Measurements from ENCODE around the gene TRIM28.
"Not testable (repeated sequence)": the region's sequence is repeated elsewhere in the genome, so short reads cannot be mapped to it uniquely, and the experiment has no call there.

The TRIM28 gene

GRCh38 chr19:58561373-58562121 is 17.7 kb downstream of the TRIM28 start:
- no peak for DNase-seq (ENCODE audit: low read depth)

- DNase-seq (ENCODE audit: low read depth) = no peak
Measured at GRCh38 chr19:58562122-58563033, 18.5 kb downstream of the TRIM28 start.

GRCh38 chr19:58563034-58563573 is 19.2 kb downstream of the TRIM28 start:
- no peak for DNase-seq (ENCODE audit: low read depth)

- DNase-seq (ENCODE audit: low read depth) = no peak
Measured at GRCh38 chr19:58563823-58564222, 20.0 kb downstream of the TRIM28 start.

- no peak for DNase-seq (ENCODE audit: low read depth)
Measured at GRCh38 chr19:58566989-58567388, 23.1 kb downstream of the TRIM28 start.

GRCh38 chr19:58568453-58569130 is 24.7 kb downstream of the TRIM28 start:
- no peak for DNase-seq (ENCODE audit: low read depth)

GRCh38 chr19:58569191-58569942 is 25.5 kb downstream of the TRIM28 start:
- DNase-seq (ENCODE audit: low read depth) = no peak

GRCh38 chr19:58569943-58570670 is 26.2 kb downstream of the TRIM28 start:
- DNase-seq (ENCODE audit: low read depth) = no peak

- DNase-seq (ENCODE audit: low read depth) = no peak
Measured at GRCh38 chr19:58570770-58571574, 27.1 kb downstream of the TRIM28 start.

GRCh38 chr19:58571575-58571947 is 27.7 kb downstream of the TRIM28 start:
- DNase-seq (ENCODE audit: low read depth) = no peak

- DNase-seq (ENCODE audit: low read depth) = no peak
Measured at GRCh38 chr19:58572026-58572817, 28.4 kb downstream of the TRIM28 start.

GRCh38 chr19:58572818-58573657 is 29.2 kb downstream of the TRIM28 start, which contains the start of gene MZF1:
TSS of gene MZF1 (minus strand) at chr19:58573335. CDS start at chr19:58571389, 1,946 bp downstream.
- peak; percentile 100 for DNase-seq (ENCODE audit: low read depth)

GRCh38 chr19:58573658-58574164 is 29.8 kb downstream of the TRIM28 start:
- no peak for DNase-seq (ENCODE audit: low read depth)

- DNase-seq (ENCODE audit: low read depth) = peak; percentile 64
Measured at GRCh38 chr19:58575183-58576041, 31.5 kb downstream of the TRIM28 start.

GRCh38 chr19:58577581-58577980 is 33.7 kb downstream of the TRIM28 start:
- DNase-seq (ENCODE audit: low read depth) = not testable (repeated sequence)

GRCh38 chr19:58578012-58578925 is 34.4 kb downstream of the TRIM28 start:
- DNase-seq (ENCODE audit: low read depth) = no peak
